Measurements from ENCODE around the gene MAP4K4.
"Not testable (repeated sequence)": the region's sequence is repeated elsewhere in the genome, so short reads cannot be mapped to it uniquely, and the experiment has no call there.

The MAP4K4 gene

GRCh38 chr2:101768556-101769220 is 71.2 kb downstream of the MAP4K4 start:
- DNase-seq (ENCODE audit: low read depth): no peak

- DNase-seq (ENCODE audit: low read depth): not testable (repeated sequence)
Observed at GRCh38 chr2:101769726-101770125, 72.2 kb downstream of the MAP4K4 start.

GRCh38 chr2:101770726-101771125 is 73.2 kb downstream of the MAP4K4 start:
- no peak for DNase-seq (ENCODE audit: low read depth)

GRCh38 chr2:101771227-101771902 is 73.9 kb downstream of the MAP4K4 start:
- no peak for DNase-seq (ENCODE audit: low read depth)

GRCh38 chr2:101771910-101772321 is 74.4 kb downstream of the MAP4K4 start:
- no peak for DNase-seq (ENCODE audit: low read depth)

GRCh38 chr2:101773137-101773536 is 75.6 kb downstream of the MAP4K4 start:
- no peak for DNase-seq (ENCODE audit: low read depth)

- not testable (repeated sequence) for DNase-seq (ENCODE audit: low read depth)
Observed at GRCh38 chr2:101773961-101774360, 76.5 kb downstream of the MAP4K4 start.

GRCh38 chr2:101775092-101775491 is 77.6 kb downstream of the MAP4K4 start:
- DNase-seq (ENCODE audit: low read depth): no peak

- DNase-seq (ENCODE audit: low read depth): no peak
Observed at GRCh38 chr2:101775636-101776035, 78.1 kb downstream of the MAP4K4 start.

GRCh38 chr2:101776172-101777043 is 78.9 kb downstream of the MAP4K4 start:
- no peak for DNase-seq (ENCODE audit: low read depth)

GRCh38 chr2:101777337-101777736 is 79.8 kb downstream of the MAP4K4 start:
- no peak for DNase-seq (ENCODE audit: low read depth)

GRCh38 chr2:101778102-101778501 is 80.6 kb downstream of the MAP4K4 start:
- DNase-seq (ENCODE audit: low read depth): no peak

- no peak for DNase-seq (ENCODE audit: low read depth)
Observed at GRCh38 chr2:101779190-101779589, 81.7 kb downstream of the MAP4K4 start.

GRCh38 chr2:101779656-101780055 is 82.1 kb downstream of the MAP4K4 start:
- DNase-seq (ENCODE audit: low read depth): no peak

- no peak for DNase-seq (ENCODE audit: low read depth)
Observed at GRCh38 chr2:101781326-101781725, 83.8 kb downstream of the MAP4K4 start.

GRCh38 chr2:101781791-101782426 is 84.4 kb downstream of the MAP4K4 start:
- no peak for DNase-seq (ENCODE audit: low read depth)

- DNase-seq (ENCODE audit: low read depth): no peak
Observed at GRCh38 chr2:101782427-101782792, 84.9 kb downstream of the MAP4K4 start.

- no peak for DNase-seq (ENCODE audit: low read depth)
Observed at GRCh38 chr2:101787097-101787496, 89.6 kb downstream of the MAP4K4 start.

- DNase-seq (ENCODE audit: low read depth): no peak
Observed at GRCh38 chr2:101788565-101788964, 91.1 kb downstream of the MAP4K4 start.

- no peak for DNase-seq (ENCODE audit: low read depth)
Observed at GRCh38 chr2:101788995-101789970, 91.8 kb downstream of the MAP4K4 start.

- DNase-seq (ENCODE audit: low read depth): no peak
Observed at GRCh38 chr2:101790416-101790815, 92.9 kb downstream of the MAP4K4 start.
